ENCODE data around the gene BIRC7.

The BIRC7 gene

DNA sequence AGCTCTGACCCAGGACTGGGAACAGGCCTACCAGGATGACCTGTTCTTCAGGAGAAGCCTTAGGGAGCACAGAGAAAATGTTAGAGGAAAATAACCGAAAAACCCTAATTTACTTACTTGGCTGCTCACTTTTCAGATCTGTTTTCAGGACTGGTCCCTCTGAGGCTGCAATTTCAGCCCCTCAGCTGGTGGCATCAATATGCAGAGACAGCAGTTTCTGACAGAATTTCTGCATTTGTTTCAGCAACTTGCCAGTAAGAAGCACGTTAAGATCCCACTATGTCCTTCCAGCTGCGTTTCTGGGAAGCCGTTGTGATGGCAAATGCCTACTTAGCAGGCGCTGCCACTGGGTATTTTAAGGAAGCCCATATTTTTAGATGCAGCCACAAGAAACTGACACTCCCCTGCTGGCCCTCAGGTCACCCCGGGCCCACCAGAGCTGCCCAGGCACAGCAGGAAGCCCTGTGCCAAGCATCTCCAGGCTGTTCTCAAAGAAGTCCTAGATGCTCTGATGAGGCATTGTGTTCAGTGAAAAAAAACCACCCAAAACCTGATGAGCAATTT lies 27.3 kb upstream of the BIRC7 start:
- TF ChIP-seq, protein P1, sequence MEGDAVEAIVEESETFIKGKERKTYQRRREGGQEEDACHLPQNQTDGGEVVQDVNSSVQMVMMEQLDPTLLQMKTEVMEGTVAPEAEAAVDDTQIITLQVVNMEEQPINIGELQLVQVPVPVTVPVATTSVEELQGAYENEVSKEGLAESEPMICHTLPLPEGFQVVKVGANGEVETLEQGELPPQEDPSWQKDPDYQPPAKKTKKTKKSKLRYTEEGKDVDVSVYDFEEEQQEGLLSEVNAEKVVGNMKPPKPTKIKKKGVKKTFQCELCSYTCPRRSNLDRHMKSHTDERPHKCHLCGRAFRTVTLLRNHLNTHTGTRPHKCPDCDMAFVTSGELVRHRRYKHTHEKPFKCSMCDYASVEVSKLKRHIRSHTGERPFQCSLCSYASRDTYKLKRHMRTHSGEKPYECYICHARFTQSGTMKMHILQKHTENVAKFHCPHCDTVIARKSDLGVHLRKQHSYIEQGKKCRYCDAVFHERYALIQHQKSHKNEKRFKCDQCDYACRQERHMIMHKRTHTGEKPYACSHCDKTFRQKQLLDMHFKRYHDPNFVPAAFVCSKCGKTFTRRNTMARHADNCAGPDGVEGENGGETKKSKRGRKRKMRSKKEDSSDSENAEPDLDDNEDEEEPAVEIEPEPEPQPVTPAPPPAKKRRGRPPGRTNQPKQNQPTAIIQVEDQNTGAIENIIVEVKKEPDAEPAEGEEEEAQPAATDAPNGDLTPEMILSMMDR (IDR thresholded peaks at IDR 0.05; ENCODE audit: low read depth, low read length, missing control alignments), result no peak
- DNase-seq (ENCODE audit: low read depth), result no peak
- H3K4me3 ChIP-seq (ENCODE audit: low read depth, low read length), result no peak overlapping the region

DNA sequence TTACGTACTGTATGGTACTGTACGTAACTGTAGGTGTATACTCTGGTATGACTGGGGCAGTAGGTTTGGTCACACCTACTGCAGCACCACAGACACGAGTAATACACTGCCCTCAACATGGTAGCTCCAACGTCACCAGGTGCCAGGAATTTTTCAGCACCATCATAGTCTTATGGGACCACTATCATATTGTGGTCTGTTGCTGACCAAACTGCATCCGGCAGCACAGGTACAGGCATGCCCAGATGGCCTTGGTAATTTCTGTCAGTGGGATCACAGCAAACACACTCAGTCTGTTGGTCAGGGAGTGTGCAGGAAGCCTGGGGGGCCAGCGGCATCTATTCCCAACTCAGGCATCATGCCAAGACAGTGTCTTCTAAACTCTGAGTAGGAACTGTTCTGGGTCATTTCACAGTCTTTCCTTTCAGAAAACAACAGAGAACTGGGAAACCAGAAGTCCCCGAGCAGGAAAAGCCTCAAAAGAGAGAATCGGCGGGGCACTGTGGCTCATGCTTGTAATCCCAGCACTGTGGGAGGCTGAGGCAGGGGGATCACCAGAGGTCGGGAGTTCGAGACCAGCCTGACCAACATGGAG lies 25.6 kb upstream of the BIRC7 start:
- no peak for DNase-seq (ENCODE audit: low read depth)
- TF ChIP-seq, protein P1 (IDR thresholded peaks at IDR 0.05; ENCODE audit: low read depth, low read length, missing control alignments), result no peak
- H3K4me3 ChIP-seq (ENCODE audit: low read depth, low read length), result no peak overlapping the region

DNA sequence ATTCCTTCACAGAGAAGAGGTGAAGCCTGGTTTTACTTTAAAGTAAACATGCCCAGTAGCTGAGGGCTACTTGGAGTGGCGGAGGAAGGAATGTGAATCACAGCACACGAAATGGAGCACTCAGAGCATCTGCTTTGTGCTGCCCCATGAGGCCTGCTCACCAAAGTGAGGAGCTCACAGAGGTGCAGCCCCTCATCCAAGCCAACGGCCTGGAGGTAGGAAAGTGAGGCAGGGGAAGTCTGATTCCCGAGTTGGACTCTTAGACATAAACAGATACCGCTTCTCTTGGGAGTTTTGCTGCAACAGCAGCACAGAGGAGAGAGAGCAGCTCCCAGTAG lies 23.3 kb upstream of the BIRC7 start:
- no peak for DNase-seq (ENCODE audit: low read depth)
- H3K4me3 ChIP-seq (ENCODE audit: low read depth, low read length), result no peak overlapping the region
- TF ChIP-seq, protein P1 (IDR thresholded peaks at IDR 0.05; ENCODE audit: low read depth, low read length, missing control alignments), result no peak

DNA sequence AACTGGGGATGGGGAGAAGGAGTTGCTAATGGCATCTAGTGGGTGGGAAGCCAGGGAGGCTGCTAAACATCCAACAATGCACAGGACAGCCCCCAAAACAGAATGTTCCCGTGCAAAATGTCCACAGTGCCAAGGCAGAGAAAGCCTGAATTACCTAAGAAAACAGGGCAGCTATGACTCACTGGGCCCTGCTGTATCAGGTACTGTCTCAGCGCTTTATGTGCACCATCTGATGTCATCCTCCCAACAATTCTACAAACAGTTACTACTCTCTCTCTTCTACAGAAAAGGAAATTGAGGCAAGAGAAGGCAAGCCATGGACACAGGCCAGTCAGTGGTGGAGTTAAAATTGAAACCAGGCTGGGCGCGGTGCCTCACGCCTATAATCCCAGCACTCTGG lies 22.9 kb upstream of the BIRC7 start:
- DNase-seq (ENCODE audit: low read depth), result no peak
- TF ChIP-seq, protein P1 (IDR thresholded peaks at IDR 0.05; ENCODE audit: low read depth, low read length, missing control alignments), result no peak
- H3K4me3 ChIP-seq (ENCODE audit: low read depth, low read length), result no peak overlapping the region

DNA sequence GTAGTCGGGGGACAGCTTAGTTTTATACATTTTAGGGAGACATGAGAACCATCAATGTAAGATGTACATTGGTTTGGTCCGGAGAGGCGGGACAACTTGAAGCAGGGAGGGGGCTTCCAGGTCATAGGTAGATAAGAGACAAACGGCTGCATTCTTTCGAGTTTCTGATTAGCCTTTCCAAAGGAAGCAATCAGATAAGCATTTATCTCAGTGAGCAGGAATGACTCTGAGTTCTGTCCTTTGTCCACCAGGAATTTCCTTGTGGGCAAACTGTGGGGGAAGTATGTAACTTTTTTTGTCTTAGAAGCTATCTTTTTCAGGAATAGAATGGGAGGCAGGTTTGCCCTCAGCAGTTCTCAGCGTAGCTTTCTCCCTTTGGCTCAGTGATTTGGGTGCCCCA lies 21.2 kb upstream of the BIRC7 start:
- H3K4me3 ChIP-seq (ENCODE audit: low read depth, low read length), result peak overlapping the region; percentile 82
- TF ChIP-seq, protein P1 (IDR thresholded peaks at IDR 0.05; ENCODE audit: low read depth, low read length, missing control alignments), result no peak
- no peak for DNase-seq (ENCODE audit: low read depth)

DNA sequence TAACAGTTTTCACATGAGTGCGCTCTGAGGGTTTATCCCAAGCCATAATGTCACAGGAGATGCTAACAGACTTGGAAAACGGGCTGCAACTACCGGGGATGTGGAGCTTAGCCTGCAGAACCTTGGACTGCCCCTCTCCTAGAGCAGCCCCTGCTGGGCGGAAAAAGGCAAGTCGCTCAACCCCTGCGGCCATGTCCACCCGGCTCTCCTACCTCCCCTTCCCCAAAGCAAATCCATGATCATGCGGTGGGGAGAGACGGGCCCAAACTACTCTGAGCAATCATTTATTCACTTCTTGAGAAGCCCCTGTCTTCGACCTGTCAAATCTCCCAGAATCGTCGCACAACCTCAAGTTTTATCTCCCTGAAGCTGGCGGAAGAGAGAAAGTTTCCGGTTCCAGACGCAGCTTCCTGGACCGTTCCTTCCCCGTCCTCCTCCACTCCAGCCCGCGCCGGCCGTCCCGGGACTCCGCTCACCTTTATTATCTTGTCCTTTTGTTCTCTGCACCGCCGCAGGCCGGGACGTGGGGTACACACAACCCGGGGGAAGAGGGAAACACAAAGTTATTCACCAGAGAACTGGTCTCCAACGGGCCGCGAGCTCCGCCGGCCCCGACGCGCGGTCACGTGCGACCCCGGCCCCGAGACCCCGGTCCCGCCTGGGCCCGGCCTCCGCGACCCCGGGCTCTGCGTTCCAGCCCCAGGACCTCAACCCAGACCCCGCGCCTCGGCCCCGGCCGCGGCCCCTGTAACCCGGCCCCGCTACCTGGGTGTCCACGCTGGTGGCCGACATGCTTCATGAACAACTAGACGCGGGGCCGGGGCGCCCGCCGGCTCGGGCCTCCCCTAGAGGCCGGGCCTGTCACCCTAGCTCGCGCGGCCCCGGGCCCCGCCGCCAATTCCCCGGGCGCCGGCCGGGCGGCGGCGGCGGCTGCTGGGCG lies 20.3 kb upstream of the BIRC7 start:
- TF ChIP-seq, protein P1 (IDR thresholded peaks at IDR 0.05; ENCODE audit: low read depth, low read length, missing control alignments), result peak; percentile 54
- DNase-seq (ENCODE audit: low read depth), result no peak

More for the DNA sequence above, 20.3 kb upstream of the BIRC7 start:
- peak overlapping the region; percentile 82 for H3K4me3 ChIP-seq (ENCODE audit: low read depth, low read length)
